Measurements from ENCODE around the gene ARFGAP2.
"Not testable (repeated sequence)": the region's sequence is repeated elsewhere in the genome, so short reads cannot be mapped to it uniquely, and the experiment has no call there.

The ARFGAP2 gene

GRCh38 chr11:47176328-47177228, at the start of gene ARFGAP2:
ARFGAP2 (minus strand) TSS chr11:47176879; CDS start chr11:47176853, 26 bp downstream.
- no peaks in the 10 kb centered on the region for H3K9me3 ChIP-seq (ENCODE audit: control insufficient read depth, insufficient read depth, low read length)
- H3K4me3 ChIP-seq (ENCODE audit: low read depth, low read length), result peak within 1 kb of the TSS; percentile 95
- H3K27me3 ChIP-seq (ENCODE audit: control insufficient read depth, insufficient read depth, low read length), result no peaks in the 10 kb centered on the region
- H3K4me1 ChIP-seq (ENCODE audit: control insufficient read depth, insufficient read depth, low read length), result peaks cover 10% of the 10 kb centered on the region
- peak within 1 kb of the TSS; percentile 95 for H3K9ac ChIP-seq (ENCODE audit: low read depth, low read length)
- peaks cover 53% of the 10 kb centered on the region for H3K36me3 ChIP-seq (ENCODE audit: control insufficient read depth, insufficient read depth, low read length)

- Histone ChIP-seq H3K9ac (ENCODE audit: low read depth, low read length) (no peak overlapping the region), H3K9me3 (ENCODE audit: control insufficient read depth, insufficient read depth, low read length) (no peaks in the 10 kb centered on the region), H3K36me3 (ENCODE audit: control insufficient read depth, insufficient read depth, low read length) (peaks cover 8% of the 10 kb centered on the region)
Observed at GRCh38 chr11:47225552-47226400, 49.1 kb upstream of the ARFGAP2 start.

GRCh38 chr11:47222696-47223095, 46.0 kb upstream of the ARFGAP2 start:
- peaks cover 5% of the 10 kb centered on the region for H3K36me3 ChIP-seq (ENCODE audit: control insufficient read depth, insufficient read depth, low read length)
- no peaks in the 10 kb centered on the region for H3K4me1 ChIP-seq (ENCODE audit: control insufficient read depth, insufficient read depth, low read length)
- no peak overlapping the region for H3K4me3 ChIP-seq (ENCODE audit: low read depth, low read length)
- H3K9me3 ChIP-seq (ENCODE audit: control insufficient read depth, insufficient read depth, low read length), result no peaks in the 10 kb centered on the region
- H3K27me3 ChIP-seq (ENCODE audit: control insufficient read depth, insufficient read depth, low read length), result no peaks in the 10 kb centered on the region
- H3K9ac ChIP-seq (ENCODE audit: low read depth, low read length), result no peak overlapping the region

More at GRCh38 chr11:47225552-47226400, 49.1 kb upstream of the ARFGAP2 start:
- Histone ChIP-seq H3K4me3 (ENCODE audit: low read depth, low read length) (no peak overlapping the region), H3K27me3 (ENCODE audit: control insufficient read depth, insufficient read depth, low read length) (no peaks in the 10 kb centered on the region), H3K4me1 (ENCODE audit: control insufficient read depth, insufficient read depth, low read length) (no peaks in the 10 kb centered on the region)

GRCh38 chr11:47220401-47220821, 43.7 kb upstream of the ARFGAP2 start:
- H3K4me1 ChIP-seq (ENCODE audit: control insufficient read depth, insufficient read depth, low read length), result no peaks in the 10 kb centered on the region
- no peaks in the 10 kb centered on the region for H3K9me3 ChIP-seq (ENCODE audit: control insufficient read depth, insufficient read depth, low read length)
- H3K4me3 ChIP-seq (ENCODE audit: low read depth, low read length), result no peak overlapping the region
- no peak overlapping the region for H3K9ac ChIP-seq (ENCODE audit: low read depth, low read length)
- no peaks in the 10 kb centered on the region for H3K27me3 ChIP-seq (ENCODE audit: control insufficient read depth, insufficient read depth, low read length)
- H3K36me3 ChIP-seq (ENCODE audit: control insufficient read depth, insufficient read depth, low read length), result peaks cover 8% of the 10 kb centered on the region

GRCh38 chr11:47216121-47216798, 39.6 kb upstream of the ARFGAP2 start:
- Histone ChIP-seq H3K36me3 (ENCODE audit: control insufficient read depth, insufficient read depth, low read length) (peaks cover 5% of the 10 kb centered on the region), H3K9ac (ENCODE audit: low read depth, low read length) (peak overlapping the region; percentile 93), H3K27me3 (ENCODE audit: control insufficient read depth, insufficient read depth, low read length) (no peaks in the 10 kb centered on the region), H3K9me3 (ENCODE audit: control insufficient read depth, insufficient read depth, low read length) (no peaks in the 10 kb centered on the region), H3K4me1 (ENCODE audit: control insufficient read depth, insufficient read depth, low read length) (no peaks in the 10 kb centered on the region), H3K4me3 (ENCODE audit: low read depth, low read length) (peak overlapping the region; percentile 85)

GRCh38 chr11:47215366-47215910, 38.8 kb upstream of the ARFGAP2 start:
- peak overlapping the region; percentile 93 for H3K9ac ChIP-seq (ENCODE audit: low read depth, low read length)
- no peaks in the 10 kb centered on the region for H3K4me1 ChIP-seq (ENCODE audit: control insufficient read depth, insufficient read depth, low read length)
- H3K27me3 ChIP-seq (ENCODE audit: control insufficient read depth, insufficient read depth, low read length), result no peaks in the 10 kb centered on the region
- peaks cover 5% of the 10 kb centered on the region for H3K36me3 ChIP-seq (ENCODE audit: control insufficient read depth, insufficient read depth, low read length)
- peak overlapping the region; percentile 85 for H3K4me3 ChIP-seq (ENCODE audit: low read depth, low read length)
- no peaks in the 10 kb centered on the region for H3K9me3 ChIP-seq (ENCODE audit: control insufficient read depth, insufficient read depth, low read length)

- Histone ChIP-seq H3K9me3 (ENCODE audit: control insufficient read depth, insufficient read depth, low read length) (no peaks in the 10 kb centered on the region), H3K36me3 (ENCODE audit: control insufficient read depth, insufficient read depth, low read length) (peaks cover 3% of the 10 kb centered on the region), H3K4me1 (ENCODE audit: control insufficient read depth, insufficient read depth, low read length) (no peaks in the 10 kb centered on the region), H3K9ac (ENCODE audit: low read depth, low read length) (no peak overlapping the region), H3K27me3 (ENCODE audit: control insufficient read depth, insufficient read depth, low read length) (no peaks in the 10 kb centered on the region), H3K4me3 (ENCODE audit: low read depth, low read length) (peak overlapping the region; percentile 58)
Observed at GRCh38 chr11:47213950-47214565, 37.4 kb upstream of the ARFGAP2 start.

GRCh38 chr11:47212938-47213337, 36.3 kb upstream of the ARFGAP2 start:
- Histone ChIP-seq H3K36me3 (ENCODE audit: control insufficient read depth, insufficient read depth, low read length) (peaks cover 3% of the 10 kb centered on the region), H3K9me3 (ENCODE audit: control insufficient read depth, insufficient read depth, low read length) (no peaks in the 10 kb centered on the region), H3K4me1 (ENCODE audit: control insufficient read depth, insufficient read depth, low read length) (no peaks in the 10 kb centered on the region), H3K4me3 (ENCODE audit: low read depth, low read length) (no peak overlapping the region), H3K9ac (ENCODE audit: low read depth, low read length) (peak overlapping the region; percentile 4), H3K27me3 (ENCODE audit: control insufficient read depth, insufficient read depth, low read length) (no peaks in the 10 kb centered on the region)

- H3K36me3 ChIP-seq (ENCODE audit: control insufficient read depth, insufficient read depth, low read length), result no peaks in the 10 kb centered on the region
- H3K4me3 ChIP-seq (ENCODE audit: low read depth, low read length), result no peak overlapping the region
- no peaks in the 10 kb centered on the region for H3K27me3 ChIP-seq (ENCODE audit: control insufficient read depth, insufficient read depth, low read length)
- H3K9ac ChIP-seq (ENCODE audit: low read depth, low read length), result no peak overlapping the region
- H3K4me1 ChIP-seq (ENCODE audit: control insufficient read depth, insufficient read depth, low read length), result peaks cover 7% of the 10 kb centered on the region
- no peaks in the 10 kb centered on the region for H3K9me3 ChIP-seq (ENCODE audit: control insufficient read depth, insufficient read depth, low read length)
Observed at GRCh38 chr11:47208628-47209027, 31.9 kb upstream of the ARFGAP2 start.

GRCh38 chr11:47208008-47208552, 31.4 kb upstream of the ARFGAP2 start:
- H3K4me1 ChIP-seq (ENCODE audit: control insufficient read depth, insufficient read depth, low read length); H3K36me3 ChIP-seq (ENCODE audit: control insufficient read depth, insufficient read depth, low read length); H3K4me3 ChIP-seq (ENCODE audit: low read depth, low read length); H3K9ac ChIP-seq (ENCODE audit: low read depth, low read length); H3K9me3 ChIP-seq (ENCODE audit: control insufficient read depth, insufficient read depth, low read length); H3K27me3 ChIP-seq (ENCODE audit: control insufficient read depth, insufficient read depth, low read length): not testable (repeated sequence)

All from iPS-15b (cell line).